Measurements from ENCODE around the gene QPRT. TPM values are rescaled to one million over a fixed set of nuclear protein-coding genes. Genes with fewer than 3 reads are reported as not detected.

The QPRT gene
- total and polyA plus RNA-seq, 4 donors: 79.4 to 143 (median 100) TPM

GRCh38 chr16:29736112-29736511 is 57.1 kb downstream of the QPRT start:
- TF ChIP-seq TAF1 (conservative IDR thresholded peaks at IDR 0.05) (no peak), RAD21 (IDR thresholded peaks at IDR 0.05) (no peak), ZBTB33 (IDR thresholded peaks at IDR 0.05) (no peak), JUND (IDR thresholded peaks at IDR 0.05) (no peak), NR2F2 (IDR thresholded peaks at IDR 0.05) (no peak), EGR1 (IDR thresholded peaks at IDR 0.05; ENCODE audit: low read depth in 2 of 2) (no peak), FOXA2 (IDR thresholded peaks at IDR 0.05) (no peak), ATF3 (IDR thresholded peaks at IDR 0.05) (no peak), REST (IDR thresholded peaks at IDR 0.05) (no peak), HNF4G (IDR thresholded peaks at IDR 0.05) (no peak), FOXA1 (IDR thresholded peaks at IDR 0.05) (no peak)
- H3K9ac ChIP-seq (ENCODE audit: low read depth in 1 of 2, low read length in 2 of 2): no peak overlapping the region
- H3K4me1 ChIP-seq (ENCODE audit: control insufficient read depth in 4 of 4, insufficient read depth in 4 of 4, low read length in 3 of 4): no peaks in the 10 kb centered on the region
- H3K27me3 ChIP-seq (ENCODE audit: control insufficient read depth in 4 of 4, insufficient read depth in 4 of 4, low read length in 3 of 4): no peaks in the 10 kb centered on the region
- no peak overlapping the region for H3K4me3 ChIP-seq (ENCODE audit: low read depth in 1 of 3, low read length in 3 of 3)
- DNase-seq (ENCODE audit: low spot score): no peak
- no peak overlapping the region for H3K27ac ChIP-seq (ENCODE audit: low read depth in 1 of 2, low read length in 2 of 2)
- H3K36me3 ChIP-seq (ENCODE audit: control insufficient read depth in 4 of 4, insufficient read depth in 3 of 4, low read depth in 1 of 4, low read length in 3 of 4): no peaks in the 10 kb centered on the region
- no peaks in the 10 kb centered on the region for H3K9me3 ChIP-seq (ENCODE audit: control insufficient read depth in 4 of 4, low read length in 3 of 4)
- WGBS: 71% methylated on average over 5 of the region's 5 CpGs

- H3K36me3 ChIP-seq (ENCODE audit: control insufficient read depth in 4 of 4, insufficient read depth in 3 of 4, low read depth in 1 of 4, low read length in 3 of 4): no peaks in the 10 kb centered on the region
- H3K27ac ChIP-seq (ENCODE audit: low read depth in 1 of 2, low read length in 2 of 2): no peak overlapping the region
- no peak overlapping the region for H3K9ac ChIP-seq (ENCODE audit: low read depth in 1 of 2, low read length in 2 of 2)
- no peak for DNase-seq (ENCODE audit: low spot score)
- TF ChIP-seq MAX (IDR thresholded peaks at IDR 0.05) (no peak), JUND (IDR thresholded peaks at IDR 0.05) (no peak), RXRA (IDR thresholded peaks at IDR 0.05) (no peak), GABPA (IDR thresholded peaks at IDR 0.05 in 1 of 2, conservative IDR thresholded peaks at IDR 0.05 in 1 of 2) (no peak)
- H3K27me3 ChIP-seq (ENCODE audit: control insufficient read depth in 4 of 4, insufficient read depth in 4 of 4, low read length in 3 of 4): no peaks in the 10 kb centered on the region
- no peak overlapping the region for H3K4me3 ChIP-seq (ENCODE audit: low read depth in 1 of 3, low read length in 3 of 3)
- 80% methylated on average over 6 of the region's 6 CpGs for WGBS
- H3K9me3 ChIP-seq (ENCODE audit: control insufficient read depth in 4 of 4, low read length in 3 of 4): no peaks in the 10 kb centered on the region
- H3K4me1 ChIP-seq (ENCODE audit: control insufficient read depth in 4 of 4, insufficient read depth in 4 of 4, low read length in 3 of 4): no peaks in the 10 kb centered on the region
These were observed 57.8 kb downstream of the QPRT start for GRCh38 chr16:29736764-29737163.

- no peak for DNase-seq (ENCODE audit: low spot score)
- Histone ChIP-seq H3K4me1 (ENCODE audit: control insufficient read depth in 4 of 4, insufficient read depth in 4 of 4, low read length in 3 of 4) (no peaks in the 10 kb centered on the region), H3K4me3 (ENCODE audit: low read depth in 1 of 3, low read length in 3 of 3) (no peak overlapping the region), H3K9ac (ENCODE audit: low read depth in 1 of 2, low read length in 2 of 2) (no peak overlapping the region), H3K36me3 (ENCODE audit: control insufficient read depth in 4 of 4, insufficient read depth in 3 of 4, low read depth in 1 of 4, low read length in 3 of 4) (no peaks in the 10 kb centered on the region), H3K27me3 (ENCODE audit: control insufficient read depth in 4 of 4, insufficient read depth in 4 of 4, low read length in 3 of 4) (no peaks in the 10 kb centered on the region), H3K9me3 (ENCODE audit: control insufficient read depth in 4 of 4, low read length in 3 of 4) (no peaks in the 10 kb centered on the region), H3K27ac (ENCODE audit: low read depth in 1 of 2, low read length in 2 of 2) (no peak overlapping the region)
- TF ChIP-seq RAD21 (IDR thresholded peaks at IDR 0.05) (peak in 1 of 2 donors; percentile 63), HNF4A (conservative IDR thresholded peaks at IDR 0.05) (peak in 1 of 2 donors; percentile 15), REST (IDR thresholded peaks at IDR 0.05) (no peak)
- 64% methylated on average over 5 of the region's 5 CpGs for WGBS
These were observed 58.7 kb downstream of the QPRT start for GRCh38 chr16:29737713-29738112.

Measured in liver (tissue), 9 donors.